HK-2 (cell line): ENCODE results near the gene PKLR.
"Not testable (repeated sequence)": the region's sequence is repeated elsewhere in the genome, so short reads cannot be mapped to it uniquely, and the experiment has no call there.

Experiments
- DNase-seq: peaks from one replicate; pipeline ENCODE4 v3.0.0-alpha.2; 2018; ENCODE audit not compliant: unreplicated experiment

PKLR gene

GRCh38 chr1:155255243-155256007, 45.8 kb downstream of the PKLR start, which contains the start of gene ENTREP3:
ENTREP3 (minus strand) TSS chr1:155255483; CDS start chr1:155254877, 606 bp downstream.
- DNase-seq, result peak; percentile 76

GRCh38 chr1:155254714-155255242, 46.5 kb downstream of the PKLR start:
- DNase-seq, result peak; percentile 34

DNA sequence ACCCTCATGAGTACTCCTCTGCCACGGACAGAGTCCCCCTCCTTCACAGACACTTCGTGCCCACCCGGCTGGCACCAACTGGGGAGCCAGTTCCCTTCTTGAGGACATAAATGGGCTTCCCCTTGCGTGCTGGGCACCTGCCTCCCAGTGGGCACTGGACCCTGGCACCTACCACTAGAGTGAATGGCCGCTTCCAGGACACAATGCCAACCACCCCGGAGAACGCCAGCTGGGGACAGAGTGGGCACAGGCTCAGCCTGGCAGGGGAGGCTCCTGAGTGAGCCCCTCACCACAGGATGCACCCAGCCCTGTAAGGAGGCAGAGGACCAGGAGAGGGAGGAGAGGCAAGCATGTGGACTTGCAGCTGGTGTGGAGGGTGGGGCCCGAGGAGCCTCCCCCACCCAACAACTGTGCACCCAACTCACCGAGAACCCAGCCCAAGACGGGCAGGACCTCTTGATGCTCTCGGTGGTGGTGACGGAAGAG, 47.0 kb downstream of the PKLR start:
- DNase-seq, result no peak

DNA sequence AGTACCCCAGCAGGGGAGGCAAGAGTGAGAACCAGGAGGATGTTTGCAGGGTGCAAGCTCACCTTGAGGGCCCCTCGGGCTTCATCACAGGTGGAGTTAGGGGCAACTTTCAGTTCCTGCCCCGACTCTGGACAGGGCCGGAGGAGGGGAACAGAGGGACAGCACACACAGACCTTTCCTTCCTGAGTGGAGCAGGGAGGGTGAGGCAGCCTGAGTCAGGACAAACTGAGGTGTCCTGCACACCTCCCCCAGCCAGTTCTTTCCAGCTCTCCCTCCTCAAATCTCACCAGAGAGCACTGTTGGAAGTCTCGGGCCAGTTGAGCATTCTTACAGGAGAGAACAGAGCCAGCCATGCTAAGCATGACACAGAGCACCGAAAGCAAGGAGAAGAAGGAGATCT, 47.4 kb downstream of the PKLR start:
- DNase-seq, result no peak

GRCh38 chr1:155253208-155253607, 48.0 kb downstream of the PKLR start:
- DNase-seq, result no peak

DNA sequence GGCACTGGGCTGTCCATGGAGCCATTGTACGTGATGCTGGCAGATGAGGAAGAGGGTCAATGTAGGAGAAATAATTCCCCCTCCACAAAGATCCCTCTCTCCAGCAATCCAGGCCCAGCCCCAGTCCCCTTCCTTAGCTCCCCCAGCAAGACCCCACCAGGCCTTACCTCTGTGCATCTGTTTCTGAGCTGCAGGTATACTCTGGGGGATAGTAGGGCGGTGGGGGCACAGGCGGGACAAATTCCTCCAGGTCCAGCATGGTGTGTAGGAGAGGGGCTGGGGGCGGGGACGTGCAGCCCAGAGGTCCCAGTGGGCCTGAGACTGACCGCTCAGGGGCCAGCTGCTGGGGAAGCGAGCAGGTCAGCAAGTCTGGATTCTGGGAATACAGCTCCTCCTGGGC, 49.7 kb downstream of the PKLR start:
- DNase-seq, result no peak

DNA sequence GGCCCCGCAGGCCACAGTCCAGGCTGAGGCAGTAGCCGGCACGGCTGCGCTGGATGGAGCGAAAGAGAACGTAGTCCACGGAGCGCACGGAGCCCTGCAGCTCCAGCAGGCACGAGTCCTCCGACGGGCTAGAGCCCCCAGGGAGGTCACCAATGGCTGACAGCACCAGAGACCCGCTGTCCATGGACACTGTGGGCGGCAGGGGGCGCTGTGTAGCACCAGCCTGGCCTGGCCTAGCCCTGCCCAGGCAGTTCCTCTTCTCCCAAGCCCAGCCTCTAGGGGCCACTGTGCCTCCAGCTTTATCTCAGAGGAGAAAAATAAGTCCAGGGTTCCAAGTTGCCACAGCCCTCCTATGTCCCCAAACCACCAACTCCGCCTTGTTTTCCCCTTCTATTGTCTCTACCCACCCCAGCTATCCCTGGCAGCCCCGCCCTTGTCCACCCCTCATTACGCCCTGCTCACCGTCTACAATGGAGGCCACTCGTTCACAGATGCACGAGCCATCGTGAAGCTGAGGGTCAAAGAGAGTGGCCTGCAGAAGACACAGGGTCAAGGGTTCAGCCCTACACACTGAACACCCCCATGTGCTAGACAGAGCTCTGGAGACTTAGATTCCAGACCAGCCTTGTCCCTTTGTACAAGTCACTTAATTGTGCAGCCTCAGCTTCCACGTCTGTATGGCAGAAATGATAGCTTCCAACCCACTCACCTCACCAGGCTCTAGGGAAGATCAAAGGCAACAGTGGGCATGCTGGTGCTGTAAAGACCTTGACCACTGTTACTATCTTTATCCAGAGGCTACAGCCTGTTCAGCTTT, 50.4 kb downstream of the PKLR start:
- DNase-seq, result peak; percentile 91

DNA sequence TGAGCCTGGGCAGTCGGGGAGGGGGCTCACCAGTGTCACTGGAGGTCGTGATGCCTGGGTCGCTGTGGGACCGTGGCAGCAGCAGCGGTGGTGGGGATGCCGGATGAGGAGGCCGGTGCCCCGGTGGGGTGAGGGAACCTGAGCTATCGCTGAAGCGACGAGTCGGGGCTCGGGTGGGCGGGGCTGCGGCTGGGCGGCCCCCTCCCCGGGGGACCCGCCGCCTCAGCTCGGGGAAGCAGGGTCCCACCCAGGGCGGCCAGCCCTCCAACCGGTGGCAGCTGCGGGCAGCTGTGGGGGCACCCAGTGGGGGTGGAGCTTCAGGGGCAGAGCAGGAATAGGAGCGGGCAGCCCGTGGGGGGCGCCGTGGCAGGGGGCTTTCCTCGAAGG, 51.0 kb downstream of the PKLR start:
- no peak for DNase-seq

DNA sequence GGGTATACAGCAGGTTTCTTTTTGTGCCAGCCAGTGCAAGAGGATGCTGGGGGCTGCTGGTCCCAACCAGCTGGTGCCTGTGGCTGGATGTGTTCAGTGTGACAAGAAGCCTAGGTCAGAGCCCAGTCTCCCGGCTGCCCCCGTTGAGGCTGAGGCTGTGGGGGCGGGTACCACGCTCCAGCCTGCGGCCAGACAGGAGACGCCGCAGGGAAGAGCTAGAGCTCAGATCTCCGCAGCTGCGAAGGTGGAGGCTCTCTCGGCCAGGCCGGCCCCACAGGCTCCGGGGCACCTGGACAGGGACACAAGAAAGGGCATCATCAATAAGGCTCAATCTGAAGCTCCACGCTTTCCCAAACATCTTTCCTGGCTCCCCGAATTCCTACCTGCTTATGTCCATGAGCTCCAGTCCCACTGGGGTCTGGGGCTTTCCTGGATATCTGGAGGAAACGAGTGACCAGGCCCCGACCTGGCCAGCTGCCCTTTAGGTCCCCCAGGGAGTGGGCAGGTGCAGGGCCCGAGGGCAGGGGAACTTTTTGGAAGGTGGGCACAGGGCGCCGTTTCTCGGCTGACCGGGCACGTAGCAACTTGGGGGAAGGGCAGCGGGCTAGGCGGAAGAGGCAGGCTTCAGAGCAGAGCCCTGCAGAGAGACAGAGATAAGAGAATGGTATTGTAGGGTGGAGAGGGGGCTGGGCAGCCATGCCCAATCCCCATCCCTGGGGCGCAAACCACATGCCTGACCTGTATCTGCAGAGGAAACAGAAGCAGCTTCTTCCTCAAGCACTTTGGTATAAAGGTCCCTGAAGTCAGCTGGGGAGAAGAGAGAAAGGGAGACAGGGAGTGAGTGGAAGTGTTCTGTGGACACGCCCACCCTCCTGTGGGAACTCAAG, 53.3 kb downstream of the PKLR start:
- DNase-seq, result no peak

GRCh38 chr1:155246796-155247195, 54.4 kb downstream of the PKLR start:
- DNase-seq, result not testable (repeated sequence)

DNA sequence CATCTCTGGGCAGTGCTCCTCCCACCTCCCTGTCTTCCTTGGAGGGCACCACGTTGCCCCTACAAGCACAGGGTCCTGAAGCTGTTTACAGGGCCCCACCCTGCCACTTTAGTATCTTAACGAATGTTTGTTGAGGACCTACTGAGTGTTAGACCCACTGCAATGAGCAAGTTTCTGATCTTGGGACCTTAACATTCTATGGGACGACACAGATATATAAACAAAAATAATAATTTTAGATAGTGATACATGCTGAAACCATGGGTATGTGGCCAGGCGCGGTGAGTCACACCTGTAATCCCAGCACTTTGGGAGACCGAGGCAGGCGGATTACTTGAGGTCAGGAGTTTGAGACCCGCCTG, 56.1 kb downstream of the PKLR start:
- DNase-seq, result no peak

DNA sequence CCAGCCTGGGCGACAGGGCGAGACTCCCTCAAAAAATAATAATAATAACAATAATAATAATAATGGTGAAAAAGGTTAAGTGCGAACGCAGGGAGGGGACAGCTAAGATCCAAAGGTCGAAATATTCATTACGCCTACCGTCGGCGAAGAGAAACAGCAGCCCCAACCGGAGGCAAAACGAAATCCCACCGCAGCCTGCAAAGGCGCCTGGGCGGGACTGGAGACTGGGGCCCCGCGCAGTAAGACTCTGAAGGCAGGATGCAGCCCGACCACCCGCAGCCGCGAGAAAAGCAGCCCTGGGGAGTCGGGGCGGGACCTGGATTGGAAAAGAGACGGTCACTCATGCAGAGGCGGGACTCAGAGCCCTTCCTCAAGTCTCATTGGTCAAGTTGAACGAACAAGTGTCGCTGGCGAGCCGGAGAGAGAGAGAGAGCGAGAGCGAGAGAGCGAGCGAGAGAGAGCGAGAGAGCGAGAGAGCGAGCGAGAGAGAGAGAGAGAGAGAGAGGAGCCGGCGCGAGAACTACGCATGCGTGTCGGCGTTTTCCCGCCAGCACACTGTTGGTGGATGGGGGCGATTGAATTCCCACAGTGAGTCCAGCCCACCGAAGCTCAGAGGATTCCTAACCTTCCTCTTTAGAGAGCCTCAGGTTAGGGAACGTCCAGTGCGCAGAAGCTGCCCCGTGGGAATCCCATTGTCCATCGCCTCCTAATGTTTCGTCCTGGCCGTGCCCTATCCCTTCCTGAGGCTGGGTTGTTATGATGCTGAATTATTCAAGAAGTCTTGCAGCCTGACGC, 56.7 kb downstream of the PKLR start:
- DNase-seq, result peak; percentile 98

GRCh38 chr1:155242805-155243358, 58.4 kb downstream of the PKLR start:
- DNase-seq, result no peak

DNA sequence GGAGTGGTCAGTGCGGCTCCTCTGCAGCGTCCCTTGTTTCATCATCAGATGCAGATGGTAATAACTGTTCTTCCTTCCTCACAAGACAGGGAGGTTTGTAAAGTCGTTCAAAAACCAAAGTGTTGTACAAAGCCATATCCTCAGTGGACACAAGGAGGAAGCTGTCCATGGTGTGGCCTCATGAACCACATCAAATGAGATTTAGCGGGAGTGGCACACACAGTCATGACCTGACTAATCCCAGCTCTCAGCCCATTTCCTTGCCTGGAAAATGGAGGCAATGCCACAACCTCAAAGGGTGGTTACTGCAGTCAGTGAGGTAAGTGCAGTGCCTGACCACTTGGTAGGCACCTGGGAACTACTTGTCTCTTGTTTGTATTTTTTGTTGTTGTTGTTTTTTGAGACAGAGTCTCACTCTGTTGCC, 59.4 kb downstream of the PKLR start:
- no peak for DNase-seq

- peak; percentile 63 for DNase-seq
Observed at GRCh38 chr1:155241069-155241679, 60.1 kb downstream of the PKLR start.
